ENCODE measurements around the gene NR2F1-AS1. TPM values are rescaled to one million over a fixed set of nuclear protein-coding genes. Genes with fewer than 3 reads are reported as not detected.

The NR2F1-AS1 gene
- total RNA-seq, 1 donor from 2014 or later = 6.9 TPM

DNA sequence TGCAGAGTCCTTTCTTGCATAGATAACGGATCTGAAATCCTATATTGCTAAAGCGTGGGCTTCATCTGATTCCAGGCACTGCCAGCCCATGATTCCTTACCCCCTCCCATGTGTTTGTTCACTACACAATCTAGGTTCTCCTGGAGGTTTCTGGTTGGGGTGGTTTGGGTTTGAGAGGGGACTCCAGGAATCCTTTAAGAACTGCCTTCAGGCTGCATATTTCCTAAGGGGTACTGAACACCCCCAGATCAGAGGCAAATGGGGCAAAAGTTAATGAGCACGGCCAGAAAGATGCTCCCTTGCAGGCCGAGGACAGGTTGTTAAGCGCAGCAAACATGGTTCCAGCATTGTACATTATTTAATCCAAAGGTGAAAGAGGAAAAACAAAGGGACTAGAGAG is 11.9 kb upstream of the NR2F1-AS1 start:
- H3K4me2 ChIP-seq (ENCODE audit: low read length) = peak overlapping the region; percentile 75
- FAIRE-seq (no peak), DNase-seq (ENCODE audit: low read depth) (no peak)
- H3K9ac ChIP-seq (ENCODE audit: low read length) = peak overlapping the region; percentile 67
- TF ChIP-seq, protein P1, sequence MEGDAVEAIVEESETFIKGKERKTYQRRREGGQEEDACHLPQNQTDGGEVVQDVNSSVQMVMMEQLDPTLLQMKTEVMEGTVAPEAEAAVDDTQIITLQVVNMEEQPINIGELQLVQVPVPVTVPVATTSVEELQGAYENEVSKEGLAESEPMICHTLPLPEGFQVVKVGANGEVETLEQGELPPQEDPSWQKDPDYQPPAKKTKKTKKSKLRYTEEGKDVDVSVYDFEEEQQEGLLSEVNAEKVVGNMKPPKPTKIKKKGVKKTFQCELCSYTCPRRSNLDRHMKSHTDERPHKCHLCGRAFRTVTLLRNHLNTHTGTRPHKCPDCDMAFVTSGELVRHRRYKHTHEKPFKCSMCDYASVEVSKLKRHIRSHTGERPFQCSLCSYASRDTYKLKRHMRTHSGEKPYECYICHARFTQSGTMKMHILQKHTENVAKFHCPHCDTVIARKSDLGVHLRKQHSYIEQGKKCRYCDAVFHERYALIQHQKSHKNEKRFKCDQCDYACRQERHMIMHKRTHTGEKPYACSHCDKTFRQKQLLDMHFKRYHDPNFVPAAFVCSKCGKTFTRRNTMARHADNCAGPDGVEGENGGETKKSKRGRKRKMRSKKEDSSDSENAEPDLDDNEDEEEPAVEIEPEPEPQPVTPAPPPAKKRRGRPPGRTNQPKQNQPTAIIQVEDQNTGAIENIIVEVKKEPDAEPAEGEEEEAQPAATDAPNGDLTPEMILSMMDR (IDR thresholded peaks at IDR 0.05; ENCODE audit: insufficient read depth, low read depth, low read length) = no peak
- TF ChIP-seq EZH2 (IDR thresholded peaks at IDR 0.05; ENCODE audit: insufficient read depth, low read length) = no peak
- peaks cover 17% of the 10 kb centered on the region for H3K36me3 ChIP-seq (ENCODE audit: insufficient read depth, low read length)
- Mint-ChIP-seq H3K9me3 (ENCODE audit: unreplicated experiment) (peaks cover 39% of the 10 kb centered on the region), H3K27me3 (ENCODE audit: low read depth, unreplicated experiment) (peaks cover 85% of the 10 kb centered on the region), H3K4me1 (ENCODE audit: low read depth, unreplicated experiment) (no peaks in the 10 kb centered on the region), H3K27ac (ENCODE audit: unreplicated experiment) (no peak overlapping the region), H3K4me3 (ENCODE audit: unreplicated experiment) (no peak overlapping the region), H3K36me3 (ENCODE audit: low read depth, unreplicated experiment) (peaks cover 17% of the 10 kb centered on the region)
- H3K9me3 ChIP-seq (ENCODE audit: insufficient read depth, low read depth, low read length) = no peaks in the 10 kb centered on the region
- H3K4me3 ChIP-seq (ENCODE audit: insufficient read depth, low read depth, low read length) = no peak overlapping the region
- peaks cover 36% of the 10 kb centered on the region for H4K20me1 ChIP-seq (ENCODE audit: insufficient read depth, low read length)
- H3K27me3 ChIP-seq (ENCODE audit: insufficient read depth, low read length) = no peaks in the 10 kb centered on the region
- H3K79me2 ChIP-seq (ENCODE audit: insufficient read depth, low read length) = peaks cover 78% of the 10 kb centered on the region
- H3K27ac ChIP-seq (ENCODE audit: low read depth, low read length) = peak overlapping the region; percentile 0
- H3K4me1 ChIP-seq (ENCODE audit: insufficient read depth, low read length) = peaks cover 49% of the 10 kb centered on the region
- no peak overlapping the region for H2AFZ ChIP-seq (ENCODE audit: low read depth, low read length)

DNA sequence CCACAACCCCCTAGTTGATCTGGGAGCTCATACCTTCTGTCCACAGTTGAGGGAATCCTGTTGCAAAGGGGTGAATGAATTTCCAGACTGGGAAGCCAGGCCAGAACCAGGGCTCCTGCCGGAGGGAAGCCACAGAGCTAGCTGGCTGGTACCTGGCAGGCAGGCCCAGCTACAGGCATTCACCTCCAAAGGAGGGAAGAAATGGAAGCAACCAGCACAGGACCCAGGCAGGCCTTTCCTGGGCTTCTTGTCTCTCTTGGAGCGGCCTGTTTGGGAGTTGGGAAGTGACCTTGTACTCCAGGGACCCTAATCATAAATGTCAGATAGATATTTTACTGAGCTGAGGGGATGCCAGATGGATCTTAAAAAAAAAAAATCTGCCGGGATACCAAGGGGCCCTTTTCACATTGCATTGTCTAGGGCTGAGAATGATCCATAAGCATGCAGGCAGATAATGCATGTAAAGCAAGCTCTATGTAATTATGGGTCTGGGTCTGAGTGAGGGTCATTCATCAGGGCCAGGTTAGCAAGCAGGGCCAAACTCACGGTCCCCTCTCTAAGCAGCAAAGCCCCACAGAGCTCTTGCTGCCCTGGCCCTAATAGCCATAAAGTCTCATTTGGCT is 10.4 kb upstream of the NR2F1-AS1 start:
- Histone ChIP-seq H3K9ac (ENCODE audit: low read length) (peak overlapping the region; percentile 97), H3K4me1 (ENCODE audit: insufficient read depth, low read length) (peaks cover 52% of the 10 kb centered on the region), H4K20me1 (ENCODE audit: insufficient read depth, low read length) (peaks cover 42% of the 10 kb centered on the region), H3K27me3 (ENCODE audit: insufficient read depth, low read length) (no peaks in the 10 kb centered on the region), H2AFZ (ENCODE audit: low read depth, low read length) (no peak overlapping the region), H3K27ac (ENCODE audit: low read depth, low read length) (peak overlapping the region; percentile 23), H3K4me2 (ENCODE audit: low read length) (peak overlapping the region; percentile 91), H3K79me2 (ENCODE audit: insufficient read depth, low read length) (peaks cover 89% of the 10 kb centered on the region), H3K36me3 (ENCODE audit: insufficient read depth, low read length) (peaks cover 17% of the 10 kb centered on the region), H3K4me3 (ENCODE audit: insufficient read depth, low read depth, low read length) (peak overlapping the region; percentile 19), H3K9me3 (ENCODE audit: insufficient read depth, low read depth, low read length) (no peaks in the 10 kb centered on the region)
- Mint-ChIP-seq H3K27me3 (ENCODE audit: low read depth, unreplicated experiment) (peaks cover 95% of the 10 kb centered on the region), H3K9me3 (ENCODE audit: unreplicated experiment) (peaks cover 36% of the 10 kb centered on the region), H3K4me1 (ENCODE audit: low read depth, unreplicated experiment) (peaks cover 6% of the 10 kb centered on the region), H3K4me3 (ENCODE audit: unreplicated experiment) (no peak overlapping the region), H3K36me3 (ENCODE audit: low read depth, unreplicated experiment) (peaks cover 23% of the 10 kb centered on the region), H3K27ac (ENCODE audit: unreplicated experiment) (no peak overlapping the region)
- no peak for TF ChIP-seq EZH2 (IDR thresholded peaks at IDR 0.05; ENCODE audit: insufficient read depth, low read length)
- TF ChIP-seq, protein P1 (IDR thresholded peaks at IDR 0.05; ENCODE audit: insufficient read depth, low read depth, low read length) = no peak
- FAIRE-seq (no peak), DNase-seq (ENCODE audit: low read depth) (no peak)

DNA sequence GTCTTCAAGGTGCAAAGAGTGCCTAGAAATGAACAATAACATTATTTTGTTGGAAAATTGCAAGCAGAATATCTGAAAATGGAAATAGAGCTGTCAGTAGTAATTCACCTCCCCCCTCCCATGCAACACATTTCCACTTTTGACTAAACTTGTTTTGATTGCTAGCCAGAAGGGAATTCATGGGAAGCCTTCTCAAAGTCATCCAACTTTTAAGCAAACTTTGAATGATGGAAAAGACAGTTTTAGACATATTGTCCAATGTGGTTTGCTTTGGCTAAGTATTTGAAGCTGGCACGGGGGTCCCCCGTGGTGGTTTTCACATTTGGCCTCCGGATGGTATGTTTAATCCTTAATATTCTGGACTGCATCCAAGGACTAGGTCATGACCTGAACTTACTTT is 9.5 kb upstream of the NR2F1-AS1 start:
- H3K27ac Mint-ChIP-seq (ENCODE audit: unreplicated experiment) = no peak overlapping the region
- peak overlapping the region; percentile 91 for H3K4me2 ChIP-seq (ENCODE audit: low read length)
- FAIRE-seq = no peak
- H3K79me2 ChIP-seq (ENCODE audit: insufficient read depth, low read length) = peaks cover 98% of the 10 kb centered on the region
- H3K4me1 Mint-ChIP-seq (ENCODE audit: low read depth, unreplicated experiment) = peaks cover 10% of the 10 kb centered on the region
- peaks cover 23% of the 10 kb centered on the region for H3K36me3 Mint-ChIP-seq (ENCODE audit: low read depth, unreplicated experiment)
- H3K9ac ChIP-seq (ENCODE audit: low read length) = peak overlapping the region; percentile 97
- H3K27me3 Mint-ChIP-seq (ENCODE audit: low read depth, unreplicated experiment) = peaks cover 94% of the 10 kb centered on the region
- no peak overlapping the region for H2AFZ ChIP-seq (ENCODE audit: low read depth, low read length)
- H4K20me1 ChIP-seq (ENCODE audit: insufficient read depth, low read length) = peaks cover 50% of the 10 kb centered on the region
- peak overlapping the region; percentile 93 for H3K4me3 ChIP-seq (ENCODE audit: insufficient read depth, low read depth, low read length)
- H3K9me3 ChIP-seq (ENCODE audit: insufficient read depth, low read depth, low read length) = no peaks in the 10 kb centered on the region
- H3K4me1 ChIP-seq (ENCODE audit: insufficient read depth, low read length) = peaks cover 52% of the 10 kb centered on the region
- H3K36me3 ChIP-seq (ENCODE audit: insufficient read depth, low read length) = peaks cover 17% of the 10 kb centered on the region
- no peaks in the 10 kb centered on the region for H3K27me3 ChIP-seq (ENCODE audit: insufficient read depth, low read length)
- peaks cover 29% of the 10 kb centered on the region for H3K9me3 Mint-ChIP-seq (ENCODE audit: unreplicated experiment)
- H3K4me3 Mint-ChIP-seq (ENCODE audit: unreplicated experiment) = no peak overlapping the region
- no peak for DNase-seq (ENCODE audit: low read depth)
- no peak for TF ChIP-seq EZH2 (IDR thresholded peaks at IDR 0.05; ENCODE audit: insufficient read depth, low read length)
- TF ChIP-seq, protein P1 (IDR thresholded peaks at IDR 0.05; ENCODE audit: insufficient read depth, low read depth, low read length) = no peak
- H3K27ac ChIP-seq (ENCODE audit: low read depth, low read length) = peak overlapping the region; percentile 7
